Small intestine (tissue), 7 donors: ENCODE results near the gene TMEM186. TPM values are rescaled to one million over a fixed set of nuclear protein-coding genes. Genes with fewer than 3 reads are reported as not detected.
"Not testable (repeated sequence)": the region's sequence is repeated elsewhere in the genome, so short reads cannot be mapped to it uniquely, and the experiment has no call there.

Source experiments
- DNase-seq, 2 donors: peaks; one replicate each; pipeline versions ENCODE4 v3.0.0 to v3.0.0-alpha.2; 2013
- FAIRE-seq: peaks from 2 replicates; lab custom pipeline; 2012; peaks lifted over from hg19 to GRCh38; lab: Jason Lieb, UNC
- H3K27ac ChIP-seq, 3 donors: one replicate each; pipeline ENCODE4 v1.5.1; 2013; ENCODE audit warnings: low read length in 2 of 3, mild to moderate bottlenecking in 2 of 3, control low read depth in 1 of 3, inconsistent platforms in 1 of 3, low read depth in 1 of 3, moderate library complexity in 1 of 3
- H3K27me3 ChIP-seq, 3 donors: one replicate each; pipeline ENCODE4 v1.6.1; 2013; ENCODE audit warnings: low read length in 3 of 3, inconsistent platforms in 1 of 3; ENCODE audit not compliant: control insufficient read depth in 3 of 3, insufficient read depth in 3 of 3
- H3K36me3 ChIP-seq, 3 donors: one replicate each; pipeline ENCODE4 v1.6.1; 2013; ENCODE audit warnings: low read length in 3 of 3, inconsistent platforms in 1 of 3, low read depth in 1 of 3, mild to moderate bottlenecking in 1 of 3, moderate library complexity in 1 of 3; ENCODE audit not compliant: control insufficient read depth in 3 of 3, insufficient read depth in 2 of 3
- H3K4me1 ChIP-seq, 3 donors: one replicate each; pipeline ENCODE4 v1.6.1; 2013; ENCODE audit warnings: low read length in 2 of 3, inconsistent platforms in 1 of 3, low read depth in 1 of 3, mild to moderate bottlenecking in 1 of 3, moderate library complexity in 1 of 3; ENCODE audit not compliant: control insufficient read depth in 3 of 3, insufficient read depth in 2 of 3
- H3K4me3 ChIP-seq, 3 donors: one replicate each; pipeline ENCODE4 v1.5.1; 2013; ENCODE audit warnings: low read length in 3 of 3, control low read depth in 1 of 3, inconsistent platforms in 1 of 3, low read depth in 1 of 3, mild to moderate bottlenecking in 1 of 3, moderate library complexity in 1 of 3
- H3K9me3 ChIP-seq, 2 donors: one replicate each; pipeline ENCODE4 v1.6.1; 2013; ENCODE audit warnings: low read depth in 1 of 2, low read length in 1 of 2; ENCODE audit not compliant: control insufficient read depth in 2 of 2, insufficient read depth in 1 of 2
- WGBS, 3 donors: extraction: QIAGEN DNeasy Blood & Tissue Kit; methylation state at CpG; one replicate each; pipeline ENCODE4 v1.1.7; 2013; 5-methylcytosine and 5-hydroxymethylcytosine counted together
- polyA plus RNA-seq, 4 donors: library from polyadenylated mRNA; stranded (reverse) in 3 of 4; unstranded in 1 of 4; fragments of 200-250 nt in 3 of 4; fragments of 120-200 nt in 1 of 4; gene quantifications; one replicate each; pipeline versions ENCODE4 v1.2.1 to v1.2.3, GENCODE V29; 2013
- donor health status: healthy with polysubstance abuse.
- donor health status: control.
- donor health status: control.
- donor health status: Bipolar disorder and iron deficiency.
- donor health status: healthy.

Gene TMEM186
- polyA plus RNA-seq, 4 donors, result 8.7 to 21.1 (median 13.0) TPM

DNA sequence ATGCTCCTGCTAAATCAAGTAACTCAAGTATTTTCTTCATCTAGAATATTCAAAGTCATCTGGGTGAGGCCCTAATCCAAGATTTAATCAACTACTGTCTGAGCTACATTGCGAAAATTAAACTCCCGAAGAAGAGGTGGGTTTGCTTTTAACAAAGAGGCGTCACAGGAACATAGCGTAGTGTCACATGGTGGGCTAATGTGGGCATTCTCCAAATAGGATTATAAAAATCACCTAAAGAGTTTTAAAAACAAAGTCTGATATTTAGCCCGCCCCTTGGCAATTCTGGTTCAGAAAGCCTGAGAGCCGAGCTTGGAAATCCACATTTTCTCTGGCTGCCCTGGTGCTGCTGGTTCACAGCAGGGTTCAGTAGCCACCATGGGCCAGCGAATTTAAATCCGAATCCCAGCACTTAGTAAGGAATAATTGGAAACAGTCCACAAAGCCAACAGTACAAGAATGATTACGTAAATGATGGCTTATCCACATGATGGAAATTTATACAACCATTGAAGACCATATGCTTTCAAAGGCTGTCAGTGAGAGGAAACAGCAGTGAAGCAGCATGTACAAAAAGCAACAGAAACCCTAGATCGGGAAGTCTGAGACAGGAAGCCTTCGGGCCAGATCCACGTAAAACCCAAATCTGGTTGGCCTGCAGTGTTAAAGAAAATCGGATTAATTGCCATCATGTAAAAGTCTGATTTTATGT lies 9.0 kb upstream of the TMEM186 start:
- FAIRE-seq, result no peak
- no peak overlapping the region for H3K4me3 ChIP-seq
- H3K9me3 ChIP-seq, result no peaks in the 10 kb centered on the region
- H3K4me1 ChIP-seq, result peaks cover 0 to 8% (median under 1%) of the 10 kb centered on the region in 3 donors
- DNase-seq, result no peak
- WGBS, 3 donors, result 93 to 94% (median 93%) methylated on average over 13 of the region's 13 CpGs
- no peaks in the 10 kb centered on the region for H3K27me3 ChIP-seq
- no peak overlapping the region for H3K27ac ChIP-seq
- H3K36me3 ChIP-seq, result peaks cover 19 to 67% (median 46%) of the 10 kb centered on the region in 3 donors

DNA sequence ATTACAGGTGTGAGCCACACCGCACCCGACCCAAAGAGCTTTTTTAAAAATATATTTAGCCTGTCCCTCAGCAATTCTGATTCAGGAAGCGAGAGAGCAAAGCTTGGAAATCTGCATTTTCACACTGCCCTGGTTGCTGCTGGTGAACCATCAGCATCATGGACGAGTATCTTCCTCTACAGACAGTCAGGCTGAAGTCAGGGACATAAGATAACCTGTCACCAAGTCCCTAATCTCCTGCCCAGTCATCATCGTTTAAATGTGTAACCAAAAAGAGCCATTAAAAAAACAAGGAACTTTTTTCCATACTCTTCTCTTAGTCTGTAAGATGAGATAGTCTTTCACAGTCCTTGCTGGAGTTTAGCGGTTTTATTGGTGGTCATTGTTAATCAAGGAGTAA lies 6.9 kb upstream of the TMEM186 start:
- H3K9me3 ChIP-seq, result no peaks in the 10 kb centered on the region
- H3K27me3 ChIP-seq, result no peaks in the 10 kb centered on the region
- DNase-seq, result no peak
- no peak for FAIRE-seq
- H3K4me3 ChIP-seq, result no peak overlapping the region
- H3K27ac ChIP-seq, result no peak overlapping the region
- 78 to 85% (median 84%) methylated on average over 6 of the region's 6 CpGs for WGBS, 3 donors
- peaks cover 15 to 62% (median 42%) of the 10 kb centered on the region in 3 donors for H3K36me3 ChIP-seq
- peaks cover 0 to 16% (median 3%) of the 10 kb centered on the region in 3 donors for H3K4me1 ChIP-seq

DNA sequence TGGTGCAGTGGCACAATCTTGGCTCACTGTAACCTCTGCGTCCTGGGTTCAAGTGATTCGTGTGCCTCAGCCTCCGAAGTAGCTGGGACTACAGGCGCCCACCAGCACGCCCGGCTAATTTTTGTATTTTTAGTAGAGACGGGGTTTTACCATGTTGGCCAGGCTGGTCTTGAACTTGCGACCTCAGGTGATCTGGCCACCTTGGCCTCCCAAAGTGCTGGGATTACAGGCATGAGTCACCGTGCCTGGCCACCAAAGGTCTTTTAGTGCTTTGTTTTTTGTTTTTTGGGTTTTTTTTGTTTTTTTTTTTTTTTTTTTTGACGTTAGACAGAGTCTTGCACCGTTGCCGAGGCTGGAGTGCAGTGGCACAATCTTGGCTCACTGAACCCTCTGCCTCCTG lies 6.3 kb upstream of the TMEM186 start:
- not testable (repeated sequence) for H3K9me3 ChIP-seq, H3K4me3 ChIP-seq, FAIRE-seq, DNase-seq, H3K27me3 ChIP-seq, H3K27ac ChIP-seq
- Histone ChIP-seq H3K4me1 (peaks cover 2 to 21% (median 3%) of the 10 kb centered on the region in 3 donors), H3K36me3 (peaks cover 15 to 57% (median 38%) of the 10 kb centered on the region in 3 donors)
- 92 to 94% (median 93%) methylated on average over 11 to 12 of the region's 12 CpGs for WGBS, 3 donors

DNA sequence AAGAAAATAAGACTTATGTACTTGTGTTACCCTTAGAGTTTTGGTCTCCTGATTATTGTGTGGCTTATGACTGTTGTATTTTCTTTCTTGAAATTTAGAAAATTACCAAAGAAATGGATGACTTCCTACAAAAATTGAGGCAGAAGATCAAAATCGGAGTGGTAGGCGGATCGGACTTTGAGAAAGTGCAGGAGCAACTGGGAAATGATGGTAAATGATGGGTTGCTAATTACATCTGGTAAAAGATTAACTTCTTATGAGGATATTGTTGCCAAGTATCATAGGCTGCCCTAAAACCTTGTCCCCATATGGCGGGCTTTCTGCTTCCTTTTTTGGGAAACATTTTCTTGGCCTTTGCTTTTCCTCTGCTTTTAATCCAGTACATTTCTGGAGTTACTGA lies 4.3 kb upstream of the TMEM186 start:
- H3K27me3 ChIP-seq, result no peaks in the 10 kb centered on the region
- 15 to 75% (median 40%) methylated on average over 4 of the region's 4 CpGs for WGBS, 3 donors
- DNase-seq (peak; percentile 52 to 64), FAIRE-seq (no peak)
- no peak overlapping the region for H3K4me3 ChIP-seq
- H3K36me3 ChIP-seq, result peaks cover 12 to 39% (median 27%) of the 10 kb centered on the region in 3 donors
- H3K9me3 ChIP-seq, result no peaks in the 10 kb centered on the region
- peaks cover 2 to 27% (median 3%) of the 10 kb centered on the region in 3 donors for H3K4me1 ChIP-seq
- peak overlapping the region in 1 of 3 donors; percentile 42 for H3K27ac ChIP-seq

DNA sequence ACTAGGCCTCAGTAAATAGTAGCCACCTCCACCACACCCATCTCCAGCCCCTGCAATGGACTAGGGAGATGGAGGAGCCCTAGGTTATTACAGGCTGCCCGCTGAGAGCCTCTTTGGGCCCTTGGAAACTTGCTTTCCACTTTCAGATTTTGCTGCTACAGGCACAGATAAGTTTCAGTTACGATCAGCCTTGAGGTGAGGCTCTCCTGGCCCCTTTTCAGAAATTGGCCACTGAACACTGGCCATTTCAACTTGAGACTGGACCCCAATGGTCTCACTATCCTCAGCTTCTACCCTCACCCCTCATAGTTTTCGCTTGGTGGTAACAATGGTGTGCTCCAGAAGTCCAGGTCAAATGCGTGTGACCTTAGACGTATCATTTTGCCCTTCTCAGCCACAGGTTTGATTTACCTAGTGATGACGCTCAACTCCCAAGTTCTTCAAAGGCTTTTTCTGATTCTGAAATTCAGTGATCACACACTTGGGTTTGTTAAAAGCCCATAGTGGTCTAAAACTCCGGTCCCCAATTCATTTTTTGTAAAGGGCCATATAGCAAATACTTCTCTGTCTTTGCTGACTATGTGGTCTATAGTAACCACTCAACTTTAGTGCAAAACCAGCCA lies 1.2 kb upstream of the TMEM186 start:
- 13 to 44% (median 22%) methylated on average over 7 of the region's 7 CpGs for WGBS, 3 donors
- peak; percentile 19 to 20 for DNase-seq
- peak overlapping the region; percentile 80 to 93 (median 85) for H3K27ac ChIP-seq
- H3K4me3 ChIP-seq, result peak overlapping the region; percentile 77 to 88 (median 83)
- FAIRE-seq, result no peak
- peaks cover 2 to 31% (median 6%) of the 10 kb centered on the region in 3 donors for H3K4me1 ChIP-seq
- H3K36me3 ChIP-seq, result peaks cover 8 to 25% (median 8%) of the 10 kb centered on the region in 3 donors
- no peaks in the 10 kb centered on the region for H3K27me3 ChIP-seq
- no peaks in the 10 kb centered on the region for H3K9me3 ChIP-seq

DNA sequence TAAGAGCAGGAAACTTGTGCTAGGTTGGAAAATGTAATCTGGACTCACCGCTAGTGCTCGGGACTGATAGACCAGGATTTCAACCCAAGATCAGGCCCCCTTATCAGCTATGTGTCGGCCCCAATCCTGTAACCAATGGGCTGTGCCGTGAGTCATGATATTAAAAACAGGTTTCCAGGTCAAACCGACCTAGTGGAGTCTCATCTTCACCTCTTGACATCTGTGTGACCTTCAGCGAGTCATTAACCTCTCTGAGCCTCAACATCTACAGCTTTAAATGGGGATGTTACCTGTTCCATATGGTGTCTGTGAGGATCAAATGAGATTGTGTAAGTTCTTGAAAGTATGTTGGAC lies 712 bp upstream of the TMEM186 start:
- peak overlapping the region; percentile 80 to 93 (median 85) for H3K27ac ChIP-seq
- peak; percentile 33 to 41 for DNase-seq
- no peaks in the 10 kb centered on the region for H3K27me3 ChIP-seq
- H3K4me3 ChIP-seq, result peak overlapping the region; percentile 77 to 88 (median 83)
- 0 to 2% (median 1%) methylated on average over 6 of the region's 6 CpGs for WGBS, 3 donors
- no peaks in the 10 kb centered on the region for H3K9me3 ChIP-seq
- no peak for FAIRE-seq
- H3K4me1 ChIP-seq, result peaks cover 2 to 31% (median 6%) of the 10 kb centered on the region in 3 donors
- peaks cover 6 to 24% (median 8%) of the 10 kb centered on the region in 3 donors for H3K36me3 ChIP-seq

DNA sequence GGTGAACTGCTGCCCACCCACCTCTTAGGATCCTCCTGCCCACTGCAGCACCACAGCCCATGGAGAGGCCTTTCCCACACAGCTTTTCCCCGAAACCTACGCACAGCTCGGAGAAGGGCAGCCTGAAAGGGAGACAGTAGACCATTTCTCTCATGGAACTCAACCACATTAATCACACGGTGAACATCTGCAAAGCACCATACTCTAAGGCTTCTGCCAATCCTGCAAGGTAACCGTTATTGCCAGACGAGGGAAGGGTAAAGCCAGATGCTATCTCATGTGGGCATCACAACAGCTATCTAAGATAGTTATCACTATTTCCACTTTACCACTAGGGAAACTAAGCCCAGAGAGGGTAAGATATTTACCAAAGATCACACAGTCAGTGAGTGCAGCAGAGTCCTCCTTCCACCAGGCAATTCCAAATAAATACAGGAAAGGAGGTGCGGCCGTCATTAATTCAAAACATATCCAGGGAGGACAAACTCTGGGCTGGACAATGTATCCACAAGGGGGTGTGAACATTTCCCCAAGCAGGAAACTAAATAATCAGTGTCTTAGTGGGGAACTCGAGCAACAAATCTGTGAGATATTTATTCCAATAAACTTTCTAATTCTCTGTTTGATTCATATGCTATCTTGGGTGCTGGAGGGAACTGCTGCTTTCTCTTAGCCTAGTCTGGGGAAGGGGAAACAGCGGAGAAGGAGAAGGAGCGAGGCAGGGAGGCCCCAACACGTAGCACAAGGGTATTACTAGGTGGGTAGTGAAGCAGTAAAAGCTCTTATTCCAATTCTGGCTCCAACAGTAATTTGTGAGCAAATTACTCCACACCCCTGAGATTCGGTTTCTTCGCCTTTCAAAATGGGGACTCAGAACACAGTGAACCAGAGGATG lies 723 bp downstream of the TMEM186 start:
- peaks cover 2 to 25% (median 6%) of the 10 kb centered on the region in 3 donors for H3K4me1 ChIP-seq
- H3K27me3 ChIP-seq, result no peaks in the 10 kb centered on the region
- 23 to 40% (median 34%) methylated on average over 14 of the region's 14 CpGs for WGBS, 3 donors
- peak overlapping the region; percentile 43 to 83 (median 77) for H3K4me3 ChIP-seq
- H3K36me3 ChIP-seq, result peaks cover 0 to 13% (median 0%) of the 10 kb centered on the region in 3 donors
- no peaks in the 10 kb centered on the region for H3K9me3 ChIP-seq
- DNase-seq, result no peak
- no peak for FAIRE-seq
- H3K27ac ChIP-seq, result peak overlapping the region in 2 of 3 donors; percentile 65 to 77

DNA sequence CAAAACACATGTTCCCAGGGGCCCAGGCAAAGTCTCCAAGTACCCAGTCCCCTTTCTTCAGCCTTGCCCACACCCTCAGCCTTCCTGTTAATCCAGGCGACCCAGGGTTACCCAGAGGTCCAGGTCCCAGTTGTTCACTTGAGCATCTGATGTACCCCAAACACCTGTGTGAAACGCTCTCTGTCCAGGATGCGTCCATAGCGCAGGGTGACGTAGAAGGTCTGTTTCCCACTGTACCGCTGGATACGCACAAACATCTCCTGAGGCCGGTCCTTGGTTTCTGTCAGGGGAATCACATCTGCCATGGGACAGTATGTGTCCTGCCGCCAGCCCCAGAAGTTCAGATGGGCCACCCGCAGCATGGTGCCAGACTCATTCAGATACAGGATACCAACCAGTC lies 1.6 kb downstream of the TMEM186 start:
- no peak overlapping the region for H3K27ac ChIP-seq
- peaks cover 0 to 13% (median 0%) of the 10 kb centered on the region in 3 donors for H3K36me3 ChIP-seq
- peaks cover 2 to 18% (median 3%) of the 10 kb centered on the region in 3 donors for H3K4me1 ChIP-seq
- no peaks in the 10 kb centered on the region for H3K9me3 ChIP-seq
- WGBS, 3 donors, result 90 to 93% (median 92%) methylated on average over 10 of the region's 10 CpGs
- H3K4me3 ChIP-seq, result no peak overlapping the region
- H3K27me3 ChIP-seq, result no peaks in the 10 kb centered on the region
- no peak for FAIRE-seq
- no peak for DNase-seq
